HUES6 (cell line): ENCODE measurements around the gene AP3S1.
"Not testable (repeated sequence)": the region's sequence is repeated elsewhere in the genome, so short reads cannot be mapped to it uniquely, and the experiment has no call there.

ENCODE experiments used
- H3K27ac ChIP-seq: 2 replicates; pipeline ENCODE4 v1.7.0; 2013; ENCODE audit warnings: low read depth, mild to moderate bottlenecking, low read length, inconsistent platforms
- H3K27me3 ChIP-seq: 2 replicates; pipeline ENCODE4 v1.6.1; 2013; ENCODE audit warnings: low read length; ENCODE audit not compliant: control insufficient read depth, insufficient read depth
- H3K36me3 ChIP-seq: 2 replicates; pipeline ENCODE4 v1.6.1; 2013; ENCODE audit warnings: low read length; ENCODE audit not compliant: control insufficient read depth, insufficient read depth
- H3K4me1 ChIP-seq: 2 replicates; pipeline ENCODE4 v1.6.1; 2013; ENCODE audit warnings: low read length; ENCODE audit not compliant: control insufficient read depth, insufficient read depth
- H3K4me3 ChIP-seq: 2 replicates; pipeline ENCODE4 v1.5.1; 2013; ENCODE audit warnings: low read depth, low read length
- H3K9ac ChIP-seq: one replicate; pipeline ENCODE4 v1.6.1; 2013; ENCODE audit warnings: mild to moderate bottlenecking, low read length
- H3K9me3 ChIP-seq: 2 replicates; pipeline ENCODE4 v1.6.1; 2013; ENCODE audit warnings: low read depth, low read length; ENCODE audit not compliant: control insufficient read depth, insufficient read depth

The AP3S1 gene

GRCh38 chr5:115841382-115842088 is at the start of gene AP3S1, which contains the start of gene ATG12:
Gene AP3S1 (plus strand): TSS chr5:115841935. CDS start chr5:115842038, 103 bp downstream.
Gene ATG12 (minus strand): TSS chr5:115841565. CDS start chr5:115841552, 13 bp downstream.
- Histone ChIP-seq H3K9me3 (no peaks in the 10 kb centered on the region), H3K9ac (peak within 1 kb of the TSS; percentile 85), H3K27ac (peak within 1 kb of the TSS; percentile 45; the same call in 1 of the 2 replicates), H3K27me3 (peaks cover 9% of the 10 kb centered on the region; the same call in 1 of the 2 replicates), H3K4me1 (peaks cover 19% of the 10 kb centered on the region), H3K36me3 (peaks cover 18% of the 10 kb centered on the region), H3K4me3 (peak within 1 kb of the TSS; percentile 80)

- no peaks in the 10 kb centered on the region for H3K27me3 ChIP-seq
- H3K4me3 ChIP-seq = no peak overlapping the region
- H3K36me3 ChIP-seq = no peaks in the 10 kb centered on the region
- no peaks in the 10 kb centered on the region for H3K9me3 ChIP-seq
- H3K4me1 ChIP-seq = no peaks in the 10 kb centered on the region
- no peak overlapping the region for H3K27ac ChIP-seq
- no peak overlapping the region for H3K9ac ChIP-seq
Observed at GRCh38 chr5:115795700-115796099, 46.0 kb upstream of the AP3S1 start.

- Histone ChIP-seq H3K4me1 (no peaks in the 10 kb centered on the region), H3K36me3 (no peaks in the 10 kb centered on the region), H3K27ac (no peak overlapping the region), H3K4me3 (no peak overlapping the region), H3K27me3 (no peaks in the 10 kb centered on the region), H3K9me3 (no peaks in the 10 kb centered on the region), H3K9ac (no peak overlapping the region)
Observed at GRCh38 chr5:115796656-115797055, 45.1 kb upstream of the AP3S1 start.

GRCh38 chr5:115798252-115798651 is 43.5 kb upstream of the AP3S1 start:
- Histone ChIP-seq H3K27me3 (no peaks in the 10 kb centered on the region), H3K9me3 (no peaks in the 10 kb centered on the region), H3K9ac (no peak overlapping the region), H3K4me1 (no peaks in the 10 kb centered on the region), H3K4me3 (no peak overlapping the region), H3K27ac (no peak overlapping the region), H3K36me3 (no peaks in the 10 kb centered on the region)

- Histone ChIP-seq H3K36me3 (no peaks in the 10 kb centered on the region; the same call in 1 of the 2 replicates), H3K4me1 (no peaks in the 10 kb centered on the region), H3K27me3 (no peaks in the 10 kb centered on the region), H3K27ac (no peak overlapping the region), H3K4me3 (no peak overlapping the region), H3K9ac (no peak overlapping the region), H3K9me3 (no peaks in the 10 kb centered on the region)
Observed at GRCh38 chr5:115800108-115800507, 41.6 kb upstream of the AP3S1 start.

GRCh38 chr5:115801152-115801551 is 40.6 kb upstream of the AP3S1 start:
- Histone ChIP-seq H3K4me1 (no peaks in the 10 kb centered on the region), H3K9me3 (no peaks in the 10 kb centered on the region), H3K4me3 (no peak overlapping the region), H3K36me3 (peaks cover under 1% of the 10 kb centered on the region; the same call in 1 of the 2 replicates), H3K27me3 (no peaks in the 10 kb centered on the region), H3K9ac (no peak overlapping the region), H3K27ac (no peak overlapping the region)

GRCh38 chr5:115801984-115802383 is 39.8 kb upstream of the AP3S1 start:
- Histone ChIP-seq H3K4me3 (no peak overlapping the region), H3K27me3 (no peaks in the 10 kb centered on the region), H3K9ac (no peak overlapping the region), H3K36me3 (peaks cover 4% of the 10 kb centered on the region; the same call in 1 of the 2 replicates), H3K27ac (no peak overlapping the region), H3K4me1 (peaks cover 7% of the 10 kb centered on the region), H3K9me3 (no peaks in the 10 kb centered on the region)

- Histone ChIP-seq H3K9me3 (no peaks in the 10 kb centered on the region), H3K4me3 (no peak overlapping the region), H3K9ac (no peak overlapping the region), H3K27me3 (no peaks in the 10 kb centered on the region), H3K4me1 (peaks cover 10% of the 10 kb centered on the region), H3K27ac (0 out of 2 replicates have a peak overlapping the region, but pooled peaks have one; percentile 3), H3K36me3 (peaks cover 16% of the 10 kb centered on the region)
Observed at GRCh38 chr5:115806986-115807653, 34.6 kb upstream of the AP3S1 start.

GRCh38 chr5:115807654-115808052 is 34.1 kb upstream of the AP3S1 start:
- H3K27me3 ChIP-seq = no peaks in the 10 kb centered on the region
- no peak overlapping the region for H3K4me3 ChIP-seq
- H3K9ac ChIP-seq = no peak overlapping the region
- peaks cover 20% of the 10 kb centered on the region for H3K36me3 ChIP-seq
- H3K9me3 ChIP-seq = no peaks in the 10 kb centered on the region
- 0 out of 2 replicates have a peak overlapping the region, but pooled peaks have one; percentile 3 for H3K27ac ChIP-seq
- peaks cover 10% of the 10 kb centered on the region for H3K4me1 ChIP-seq

GRCh38 chr5:115808066-115808465 is 33.7 kb upstream of the AP3S1 start:
- H3K9me3 ChIP-seq, H3K4me3 ChIP-seq, H3K27ac ChIP-seq, H3K27me3 ChIP-seq, H3K9ac ChIP-seq: not testable (repeated sequence)
- Histone ChIP-seq H3K36me3 (peaks cover 20% of the 10 kb centered on the region), H3K4me1 (peaks cover 10% of the 10 kb centered on the region)

GRCh38 chr5:115809946-115810345 is 31.8 kb upstream of the AP3S1 start:
- H3K9me3 ChIP-seq = no peaks in the 10 kb centered on the region
- no peak overlapping the region for H3K4me3 ChIP-seq
- no peak overlapping the region for H3K27ac ChIP-seq
- no peak overlapping the region for H3K9ac ChIP-seq
- H3K36me3 ChIP-seq = peaks cover 20% of the 10 kb centered on the region
- peaks cover 15% of the 10 kb centered on the region for H3K27me3 ChIP-seq
- peaks cover 17% of the 10 kb centered on the region for H3K4me1 ChIP-seq
